ENCODE results near the gene FCAR. TPM values are rescaled to one million over a fixed set of nuclear protein-coding genes. Genes with fewer than 3 reads are reported as not detected.

Gene FCAR
- total RNA-seq, 2 donors from 2014 or later: 0.59 to 1.5 TPM

- H3K27ac ChIP-seq: no peak overlapping the region
- H3K27me3 ChIP-seq: no peaks in the 10 kb centered on the region
- H3K9me3 ChIP-seq: no peaks in the 10 kb centered on the region
- no peaks in the 10 kb centered on the region for H3K4me1 ChIP-seq
- TF ChIP-seq CTCF (IDR thresholded peaks at IDR 0.05): no peak
- H3K36me3 ChIP-seq: no peaks in the 10 kb centered on the region
- no peak for DNase-seq (ENCODE audit: low spot score)
- no peak overlapping the region for H3K4me3 ChIP-seq
These were observed 3.4 kb downstream of the FCAR start for GRCh38 chr19:54877471-54877870.

GRCh38 chr19:54881884-54882283 lies 7.8 kb downstream of the FCAR start:
- Histone ChIP-seq H3K4me1 (no peaks in the 10 kb centered on the region), H3K4me3 (no peak overlapping the region), H3K9me3 (no peaks in the 10 kb centered on the region), H3K27ac (no peak overlapping the region), H3K27me3 (no peaks in the 10 kb centered on the region), H3K36me3 (no peaks in the 10 kb centered on the region)
- no peak for TF ChIP-seq CTCF (IDR thresholded peaks at IDR 0.05)
- DNase-seq (ENCODE audit: low spot score): no peak

GRCh38 chr19:54882758-54883157 lies 8.7 kb downstream of the FCAR start:
- no peak for TF ChIP-seq CTCF (IDR thresholded peaks at IDR 0.05)
- no peaks in the 10 kb centered on the region for H3K9me3 ChIP-seq
- H3K36me3 ChIP-seq: no peaks in the 10 kb centered on the region
- DNase-seq (ENCODE audit: low spot score): no peak
- H3K27me3 ChIP-seq: no peaks in the 10 kb centered on the region
- H3K4me1 ChIP-seq: no peaks in the 10 kb centered on the region
- no peak overlapping the region for H3K27ac ChIP-seq
- no peak overlapping the region for H3K4me3 ChIP-seq

- Histone ChIP-seq H3K4me1 (no peaks in the 10 kb centered on the region), H3K9me3 (no peaks in the 10 kb centered on the region), H3K27me3 (no peaks in the 10 kb centered on the region), H3K4me3 (no peak overlapping the region), H3K36me3 (no peaks in the 10 kb centered on the region), H3K27ac (no peak overlapping the region)
- no peak for DNase-seq (ENCODE audit: low spot score)
- TF ChIP-seq CTCF (IDR thresholded peaks at IDR 0.05): no peak
These were observed 9.2 kb downstream of the FCAR start for GRCh38 chr19:54883228-54883627.

- Histone ChIP-seq H3K36me3 (no peaks in the 10 kb centered on the region), H3K4me3 (no peak overlapping the region), H3K27ac (no peak overlapping the region), H3K9me3 (no peaks in the 10 kb centered on the region), H3K27me3 (no peaks in the 10 kb centered on the region), H3K4me1 (no peaks in the 10 kb centered on the region)
- DNase-seq (ENCODE audit: low spot score): no peak
- no peak for TF ChIP-seq CTCF (IDR thresholded peaks at IDR 0.05)
These were observed 14.2 kb downstream of the FCAR start for GRCh38 chr19:54888239-54888638.

- Histone ChIP-seq H3K4me3 (no peak overlapping the region), H3K4me1 (no peaks in the 10 kb centered on the region), H3K27ac (no peak overlapping the region), H3K9me3 (no peaks in the 10 kb centered on the region), H3K27me3 (no peaks in the 10 kb centered on the region), H3K36me3 (no peaks in the 10 kb centered on the region)
- no peak for DNase-seq (ENCODE audit: low spot score)
- no peak for TF ChIP-seq CTCF (IDR thresholded peaks at IDR 0.05)
These were observed 15.5 kb downstream of the FCAR start for GRCh38 chr19:54889566-54889965.

Data from right atrium auricular region (tissue), 2 donors.